ENCODE results near the gene LIPC. TPM values are rescaled to one million over a fixed set of nuclear protein-coding genes. Genes with fewer than 3 reads are reported as not detected.

Gene LIPC
- polyA plus RNA-seq, 2 of the 4 experiments (the other 2 are of a cell fraction): 0.13 to 0.30 TPM

DNA sequence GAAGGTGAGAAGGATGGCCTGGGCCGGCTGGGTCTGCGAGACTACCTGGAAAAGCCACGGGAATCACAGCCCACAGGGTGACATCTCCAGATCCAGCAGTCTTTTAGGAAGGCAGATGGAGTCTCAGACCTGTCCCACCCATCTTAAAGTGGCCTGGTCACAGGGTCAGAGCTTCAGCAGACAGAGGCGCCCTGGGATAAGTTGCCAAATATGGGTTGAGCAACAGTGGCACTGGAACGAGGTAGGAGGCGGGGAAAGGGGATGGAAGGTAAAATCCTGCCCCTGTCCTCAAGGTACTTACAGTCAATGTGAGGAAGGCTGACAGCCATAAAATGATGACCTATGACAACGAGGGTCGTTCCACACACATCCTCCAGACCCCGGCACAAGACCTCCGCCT, 80.7 kb downstream of the LIPC start:
- ATAC-seq (no peak), FAIRE-seq (no peak), DNase-seq (ENCODE audit: low read depth in 1 of 2, low spot score in 1 of 2) (no peak)
- Histone ChIP-seq H3K27ac (0 out of 6 replicates have a peak overlapping the region, but pooled peaks of 1 of the 2 experiments have one; percentile 21), H3K4me1 (peaks cover 3% of the 10 kb centered on the region; the same call in 1 of the 3 replicates), H3K4me3 (no peak overlapping the region), H3K9me3 (no peaks in the 10 kb centered on the region), H3K4me2 (no peak overlapping the region)
- TF ChIP-seq MAZ (IDR thresholded peaks at IDR 0.05; ENCODE audit: borderline replicate concordance, low read depth, low read length) (no peak), NFE2L2 (conservative IDR thresholded peaks at IDR 0.05; ENCODE audit: low read length) (no peak)
- TF ChIP-seq, protein P1, sequence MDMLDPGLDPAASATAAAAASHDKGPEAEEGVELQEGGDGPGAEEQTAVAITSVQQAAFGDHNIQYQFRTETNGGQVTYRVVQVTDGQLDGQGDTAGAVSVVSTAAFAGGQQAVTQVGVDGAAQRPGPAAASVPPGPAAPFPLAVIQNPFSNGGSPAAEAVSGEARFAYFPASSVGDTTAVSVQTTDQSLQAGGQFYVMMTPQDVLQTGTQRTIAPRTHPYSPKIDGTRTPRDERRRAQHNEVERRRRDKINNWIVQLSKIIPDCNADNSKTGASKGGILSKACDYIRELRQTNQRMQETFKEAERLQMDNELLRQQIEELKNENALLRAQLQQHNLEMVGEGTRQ (IDR thresholded peaks at IDR 0.05): no peak
- POLR2A ChIA-PET: no interaction called here
- CTCF ChIA-PET: interaction anchor here (0.6 to 1.3 kb wide), 3 partner anchors 16 to 286 kb away, joined by 3 to 4 read pairs (median 3); no protein-coding TSS in a partner anchor
- WGBS (ENCODE audit: missing lambda C conversion rate): 78% methylated on average over 10 of the region's 10 CpGs

DNA sequence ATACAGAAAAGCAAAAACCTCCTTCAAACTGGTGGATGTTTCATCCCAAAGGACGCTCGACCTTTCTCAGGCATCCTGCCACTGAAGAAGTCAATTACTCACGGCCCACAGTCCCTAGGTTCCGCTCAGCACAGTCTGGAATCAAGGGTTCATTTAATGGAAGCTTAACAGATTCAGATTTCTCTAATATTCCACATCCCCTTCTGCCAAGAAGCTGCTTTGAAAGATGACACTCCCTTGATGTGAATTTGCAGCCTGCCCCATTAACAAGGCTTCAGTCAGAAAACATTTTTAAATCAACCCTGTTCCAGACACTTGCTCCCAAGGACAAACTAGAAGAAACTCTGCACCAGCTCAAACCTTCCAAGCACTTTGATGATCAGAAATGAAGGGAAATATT, 81.2 kb downstream of the LIPC start:
- CTCF ChIA-PET: interaction anchor here (1.3 kb wide), 1 partner anchor 133 kb away, joined by 3 read pairs; no protein-coding TSS in a partner anchor
- 80% methylated on average over 4 of the region's 4 CpGs for WGBS (ENCODE audit: missing lambda C conversion rate)
- peak overlapping the region in 1 of 2 experiments; percentile 5; a peak in 1 of 6 replicates for H3K27ac ChIP-seq

DNA sequence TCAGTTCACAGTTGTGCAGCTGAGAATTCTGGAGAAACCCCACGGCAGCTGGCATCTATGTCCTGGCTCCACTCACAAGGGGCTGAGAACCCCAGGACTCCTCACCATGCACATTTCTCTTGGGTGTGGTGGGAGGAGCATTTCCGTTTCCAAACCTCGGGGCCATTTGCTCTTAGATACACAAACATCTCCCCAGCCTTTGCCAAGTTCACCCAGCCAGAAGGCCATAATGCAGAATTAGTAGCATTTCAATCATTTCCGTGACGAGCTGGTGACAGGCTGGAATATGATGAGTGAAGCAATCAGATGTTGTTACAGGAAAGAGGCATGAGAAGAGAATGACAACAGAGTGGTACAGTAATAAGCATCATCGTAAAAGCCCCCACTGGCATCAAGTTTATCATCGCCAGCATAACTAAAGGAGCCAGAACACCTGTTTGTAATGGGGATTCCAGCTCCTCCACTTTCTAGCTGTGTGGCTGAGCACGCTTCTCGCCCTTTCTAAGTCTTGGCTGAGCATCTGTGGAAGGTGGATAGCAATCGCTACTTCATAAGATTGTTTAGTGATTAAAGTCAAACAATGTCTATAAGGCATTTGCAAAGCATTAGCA, 82.0 kb downstream of the LIPC start:
- TF ChIP-seq, protein P2, sequence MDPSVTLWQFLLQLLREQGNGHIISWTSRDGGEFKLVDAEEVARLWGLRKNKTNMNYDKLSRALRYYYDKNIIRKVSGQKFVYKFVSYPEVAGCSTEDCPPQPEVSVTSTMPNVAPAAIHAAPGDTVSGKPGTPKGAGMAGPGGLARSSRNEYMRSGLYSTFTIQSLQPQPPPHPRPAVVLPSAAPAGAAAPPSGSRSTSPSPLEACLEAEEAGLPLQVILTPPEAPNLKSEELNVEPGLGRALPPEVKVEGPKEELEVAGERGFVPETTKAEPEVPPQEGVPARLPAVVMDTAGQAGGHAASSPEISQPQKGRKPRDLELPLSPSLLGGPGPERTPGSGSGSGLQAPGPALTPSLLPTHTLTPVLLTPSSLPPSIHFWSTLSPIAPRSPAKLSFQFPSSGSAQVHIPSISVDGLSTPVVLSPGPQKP (IDR thresholded peaks at IDR 0.05; ENCODE audit: low read depth, low read length): no peak
- TF ChIP-seq, protein P3, sequence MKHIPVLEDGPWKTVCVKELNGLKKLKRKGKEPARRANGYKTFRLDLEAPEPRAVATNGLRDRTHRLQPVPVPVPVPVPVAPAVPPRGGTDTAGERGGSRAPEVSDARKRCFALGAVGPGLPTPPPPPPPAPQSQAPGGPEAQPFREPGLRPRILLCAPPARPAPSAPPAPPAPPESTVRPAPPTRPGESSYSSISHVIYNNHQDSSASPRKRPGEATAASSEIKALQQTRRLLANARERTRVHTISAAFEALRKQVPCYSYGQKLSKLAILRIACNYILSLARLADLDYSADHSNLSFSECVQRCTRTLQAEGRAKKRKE (CRISPR knock-in tag; IDR thresholded peaks at IDR 0.05; ENCODE audit: low read depth): no peak
- TF ChIP-seq BHLHE40 (IDR thresholded peaks at IDR 0.05; ENCODE audit: low read depth, low read length): no peak
- no peak for TF ChIP-seq GATA3 (IDR thresholded peaks at IDR 0.05; ENCODE audit: borderline replicate concordance)
- TF ChIP-seq HOXB13 (CRISPR knock-in tag; IDR thresholded peaks at IDR 0.05; ENCODE audit: low read depth): no peak
- no peak for TF ChIP-seq CBX2 (IDR thresholded peaks at IDR 0.05; ENCODE audit: borderline replicate concordance, low read depth)
- TF ChIP-seq ZNF302 (CRISPR knock-in tag; IDR thresholded peaks at IDR 0.05): no peak

More for the DNA sequence above, 81.2 kb downstream of the LIPC start:
- FAIRE-seq (no peak), DNase-seq (ENCODE audit: low read depth in 1 of 2, low spot score in 1 of 2) (no peak), ATAC-seq (no peak)
- no peak overlapping the region for H3K4me2 ChIP-seq
- H3K4me1 ChIP-seq: peaks cover 3% of the 10 kb centered on the region; the same call in 1 of the 3 replicates
- POLR2A ChIA-PET: no interaction called here
- no peak overlapping the region for H3K4me3 ChIP-seq
- TF ChIP-seq ZC3H11A (IDR thresholded peaks at IDR 0.05) (no peak), BHLHE40 (IDR thresholded peaks at IDR 0.05; ENCODE audit: low read depth, low read length) (no peak), POLR2AphosphoS2 (conservative IDR thresholded peaks at IDR 0.05; ENCODE audit: low read length) (no peak), RARB (CRISPR knock-in tag; IDR thresholded peaks at IDR 0.05) (no peak), JUNB (IDR thresholded peaks at IDR 0.05) (no peak), HOXA7 (CRISPR knock-in tag; IDR thresholded peaks at IDR 0.05) (no peak), CHD2 (IDR thresholded peaks at IDR 0.05; ENCODE audit: low read length, partially characterized antibody) (no peak)
- TF ChIP-seq, protein P4, sequence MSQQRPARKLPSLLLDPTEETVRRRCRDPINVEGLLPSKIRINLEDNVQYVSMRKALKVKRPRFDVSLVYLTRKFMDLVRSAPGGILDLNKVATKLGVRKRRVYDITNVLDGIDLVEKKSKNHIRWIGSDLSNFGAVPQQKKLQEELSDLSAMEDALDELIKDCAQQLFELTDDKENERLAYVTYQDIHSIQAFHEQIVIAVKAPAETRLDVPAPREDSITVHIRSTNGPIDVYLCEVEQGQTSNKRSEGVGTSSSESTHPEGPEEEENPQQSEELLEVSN (IDR thresholded peaks at IDR 0.05; ENCODE audit: borderline replicate concordance, low read depth): no peak
- TF ChIP-seq, protein P2 (IDR thresholded peaks at IDR 0.05; ENCODE audit: low read depth, low read length): no peak
- H3K9me3 ChIP-seq: no peaks in the 10 kb centered on the region

More for the DNA sequence above, 82.0 kb downstream of the LIPC start:
- ATAC-seq (no peak), DNase-seq (ENCODE audit: low read depth in 1 of 2, low spot score in 1 of 2) (no peak), FAIRE-seq (no peak)
- Histone ChIP-seq H3K9me3 (no peaks in the 10 kb centered on the region), H3K4me3 (no peak overlapping the region), H3K4me1 (peaks cover 3% of the 10 kb centered on the region; the same call in 1 of the 3 replicates), H3K27ac (peak overlapping the region in 1 of 2 experiments; percentile 5; a peak in 1 of 6 replicates), H3K4me2 (no peak overlapping the region)
- POLR2A ChIA-PET: no interaction called here
- 74% methylated on average over 10 of the region's 10 CpGs for WGBS (ENCODE audit: missing lambda C conversion rate)
- CTCF ChIA-PET: interaction anchor here (0.6 to 1.3 kb wide), 2 partner anchors 133 to 185 kb away, joined by 3 read pairs; no protein-coding TSS in a partner anchor
